Measurements from ENCODE around the gene IMMT.

DNA sequence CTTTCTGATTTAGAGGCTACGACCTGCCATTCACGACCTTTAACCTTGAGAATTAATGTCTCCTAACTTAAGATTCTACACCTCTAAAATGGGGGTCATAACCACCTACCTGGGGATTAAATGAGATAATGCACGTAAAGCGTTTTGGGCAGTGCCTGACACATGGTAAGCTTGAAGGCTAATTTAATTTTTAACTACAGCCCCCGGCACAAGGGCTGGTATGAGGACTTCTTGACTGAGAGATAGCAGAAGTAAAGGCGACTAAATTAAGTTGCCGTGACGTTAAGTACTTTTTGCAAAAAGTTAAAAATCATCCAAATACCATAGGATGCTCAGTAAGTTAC, 4.5 kb upstream of the IMMT start:
- TF ChIP-seq POLR2AphosphoS5 (IDR thresholded peaks at IDR 0.05) (no peak), POLR2A (IDR thresholded peaks at IDR 0.05) (no peak)
- TF ChIP-seq, protein P1, sequence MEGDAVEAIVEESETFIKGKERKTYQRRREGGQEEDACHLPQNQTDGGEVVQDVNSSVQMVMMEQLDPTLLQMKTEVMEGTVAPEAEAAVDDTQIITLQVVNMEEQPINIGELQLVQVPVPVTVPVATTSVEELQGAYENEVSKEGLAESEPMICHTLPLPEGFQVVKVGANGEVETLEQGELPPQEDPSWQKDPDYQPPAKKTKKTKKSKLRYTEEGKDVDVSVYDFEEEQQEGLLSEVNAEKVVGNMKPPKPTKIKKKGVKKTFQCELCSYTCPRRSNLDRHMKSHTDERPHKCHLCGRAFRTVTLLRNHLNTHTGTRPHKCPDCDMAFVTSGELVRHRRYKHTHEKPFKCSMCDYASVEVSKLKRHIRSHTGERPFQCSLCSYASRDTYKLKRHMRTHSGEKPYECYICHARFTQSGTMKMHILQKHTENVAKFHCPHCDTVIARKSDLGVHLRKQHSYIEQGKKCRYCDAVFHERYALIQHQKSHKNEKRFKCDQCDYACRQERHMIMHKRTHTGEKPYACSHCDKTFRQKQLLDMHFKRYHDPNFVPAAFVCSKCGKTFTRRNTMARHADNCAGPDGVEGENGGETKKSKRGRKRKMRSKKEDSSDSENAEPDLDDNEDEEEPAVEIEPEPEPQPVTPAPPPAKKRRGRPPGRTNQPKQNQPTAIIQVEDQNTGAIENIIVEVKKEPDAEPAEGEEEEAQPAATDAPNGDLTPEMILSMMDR (IDR thresholded peaks at IDR 0.05 in 8 of 11, conservative IDR thresholded peaks at IDR 0.05 in 3 of 11): no peak

All from spleen (tissue), 7 donors.